NK-92 (cell line): ENCODE measurements around the gene CELF1.

Source experiments
- DNase-seq: peaks from one replicate; lab custom pipeline; 2025; ENCODE audit not compliant: unreplicated experiment; lab: John Stamatoyannopoulos, UW

Gene CELF1

DNA sequence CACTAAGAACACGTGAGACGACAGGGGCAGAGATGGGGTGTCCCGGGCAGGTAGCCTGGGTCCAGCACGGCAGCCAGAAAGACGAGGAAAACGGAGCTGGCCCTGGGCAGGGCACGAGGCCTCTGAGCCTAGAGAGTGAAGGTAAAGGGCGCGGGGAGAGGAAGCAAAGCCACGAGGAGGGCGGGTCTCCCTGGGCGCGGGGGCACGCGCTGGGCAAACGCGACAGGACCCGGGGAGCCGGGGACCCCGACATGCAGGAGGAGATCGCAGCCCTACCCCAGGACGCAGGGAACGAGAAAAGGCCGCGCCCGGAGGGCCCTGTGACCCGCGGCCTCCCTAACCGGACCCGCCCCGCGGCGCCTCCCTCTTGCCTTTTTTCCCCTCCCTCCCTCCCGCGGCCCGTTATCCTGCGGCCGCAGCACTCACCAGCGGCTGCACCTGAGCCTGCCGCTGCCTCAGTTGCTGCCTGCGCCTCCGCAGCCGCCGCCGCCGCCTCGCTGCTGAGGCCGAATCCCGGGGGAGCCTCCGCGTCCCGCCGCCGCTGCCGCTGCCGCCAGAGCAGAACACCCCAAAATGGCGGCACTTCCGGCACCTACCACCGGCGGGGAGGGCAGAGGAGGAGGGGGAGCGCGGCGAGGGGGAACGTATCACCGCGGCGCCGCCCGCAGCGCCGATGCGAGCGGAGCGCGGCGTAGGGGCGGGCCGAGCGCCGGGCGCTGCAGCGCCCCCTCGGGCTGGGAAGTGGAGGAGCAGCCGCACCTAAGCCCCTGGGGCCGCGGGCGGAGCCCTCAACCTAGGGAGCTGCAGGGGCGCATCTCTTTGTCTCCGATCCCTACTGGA is at the start of gene CELF1:
TSS of gene CELF1 (minus strand) at position 567 of the 840 bp plus-strand sequence. CDS start 53,609 bp downstream, outside the sequence.
- peak; percentile 28 for DNase-seq

GRCh38 chr11:47599902-47600301 is 47.0 kb upstream of the CELF1 start:
- DNase-seq, result no peak

- DNase-seq, result no peak
Measured at GRCh38 chr11:47595967-47596366, 43.0 kb upstream of the CELF1 start.

- DNase-seq, result no peak
Measured at GRCh38 chr11:47595029-47595428, 42.1 kb upstream of the CELF1 start.

GRCh38 chr11:47593934-47594855 is 41.3 kb upstream of the CELF1 start, which contains the start of gene C1QTNF4:
Gene C1QTNF4, minus strand, starts transcription at chr11:47594411. Its CDS starts 3,601 bp downstream, at chr11:47590810.
- DNase-seq, result no peak

- no peak for DNase-seq
Measured at GRCh38 chr11:47593492-47593933, 40.6 kb upstream of the CELF1 start.

GRCh38 chr11:47592970-47593369 is 40.0 kb upstream of the CELF1 start:
- no peak for DNase-seq

GRCh38 chr11:47592251-47592650 is 39.3 kb upstream of the CELF1 start:
- no peak for DNase-seq

GRCh38 chr11:47591764-47592163 is 38.8 kb upstream of the CELF1 start:
- DNase-seq, result no peak

DNA sequence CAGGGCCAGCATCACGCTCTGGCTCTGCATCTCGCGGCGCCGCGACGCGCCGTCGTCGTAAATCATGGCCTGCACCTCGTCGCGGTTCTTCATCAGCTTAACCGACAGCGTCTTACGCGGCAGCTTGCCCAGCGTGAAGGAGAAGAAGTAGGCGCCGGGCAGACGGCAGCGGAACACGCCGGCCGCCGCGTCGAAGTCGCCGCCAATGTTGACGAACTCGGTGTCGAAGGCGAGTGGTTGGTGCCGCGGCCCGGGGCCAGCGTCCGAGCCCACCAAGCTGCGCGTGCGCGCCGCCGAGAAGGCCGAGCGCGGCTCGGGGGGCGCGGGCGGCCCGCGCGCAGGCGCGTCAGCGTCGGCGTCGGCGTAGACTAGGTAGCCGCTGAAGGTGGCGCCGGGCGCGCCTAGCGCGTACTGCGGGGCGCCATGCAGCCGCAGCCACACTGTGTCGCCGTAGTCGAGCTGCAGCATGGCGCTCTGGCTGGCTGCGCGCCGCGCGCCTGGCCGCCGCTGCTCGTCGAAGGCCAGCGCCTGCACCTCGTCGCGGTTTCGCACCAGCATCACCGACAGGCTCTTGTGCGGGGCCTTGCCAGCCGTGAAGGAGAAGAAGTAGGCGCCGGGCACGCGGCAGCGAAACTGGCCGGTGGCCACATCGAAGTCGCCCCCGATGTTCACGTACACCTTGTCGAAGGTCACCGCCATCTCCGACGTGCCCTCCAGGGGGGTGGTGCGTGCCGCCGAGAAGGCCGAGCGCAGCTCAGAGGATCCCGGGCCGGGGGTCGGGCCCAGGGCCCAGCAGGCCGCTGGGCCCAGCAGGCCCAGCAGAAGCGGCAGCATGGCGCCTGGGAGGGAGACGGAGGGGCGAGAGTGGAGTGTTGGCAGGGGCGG is 37.3 kb upstream of the CELF1 start:
- DNase-seq, result no peak

GRCh38 chr11:47589584-47589976 is 36.6 kb upstream of the CELF1 start:
- no peak for DNase-seq

GRCh38 chr11:47589118-47589517 is 36.2 kb upstream of the CELF1 start:
- DNase-seq, result no peak

DNA sequence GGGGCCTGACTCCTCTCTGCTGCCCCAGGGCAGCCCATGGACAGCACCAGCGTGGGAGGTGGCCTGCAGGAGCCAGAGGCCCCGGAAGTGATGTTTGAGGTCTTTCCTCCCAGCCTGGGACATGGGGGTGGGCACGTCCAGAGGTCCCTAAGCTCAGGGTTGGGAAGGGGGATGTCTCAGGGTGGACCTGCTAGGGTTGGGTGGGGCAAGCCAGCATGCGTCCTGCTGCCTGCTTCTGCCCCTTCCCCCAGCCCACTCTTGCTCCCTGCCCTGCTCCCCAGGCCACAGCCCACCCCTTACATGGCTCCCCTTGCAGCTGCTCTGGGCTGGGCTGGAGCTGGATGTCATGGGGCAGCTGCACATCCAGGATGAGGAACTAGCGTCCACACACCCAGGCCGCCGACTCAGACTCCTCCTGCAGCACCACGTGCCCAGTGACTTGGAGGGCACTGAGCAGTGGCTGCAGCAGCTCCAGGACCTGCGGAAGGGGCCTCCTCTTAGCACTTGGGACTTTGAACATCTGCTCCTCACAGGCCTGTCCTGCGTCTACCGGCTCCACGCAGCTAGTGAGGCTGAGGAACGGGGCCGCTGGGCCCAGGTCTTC is 34.9 kb upstream of the CELF1 start:
- no peak for DNase-seq

- DNase-seq, result no peak
Measured at GRCh38 chr11:47587039-47587716, 34.2 kb upstream of the CELF1 start.

DNA sequence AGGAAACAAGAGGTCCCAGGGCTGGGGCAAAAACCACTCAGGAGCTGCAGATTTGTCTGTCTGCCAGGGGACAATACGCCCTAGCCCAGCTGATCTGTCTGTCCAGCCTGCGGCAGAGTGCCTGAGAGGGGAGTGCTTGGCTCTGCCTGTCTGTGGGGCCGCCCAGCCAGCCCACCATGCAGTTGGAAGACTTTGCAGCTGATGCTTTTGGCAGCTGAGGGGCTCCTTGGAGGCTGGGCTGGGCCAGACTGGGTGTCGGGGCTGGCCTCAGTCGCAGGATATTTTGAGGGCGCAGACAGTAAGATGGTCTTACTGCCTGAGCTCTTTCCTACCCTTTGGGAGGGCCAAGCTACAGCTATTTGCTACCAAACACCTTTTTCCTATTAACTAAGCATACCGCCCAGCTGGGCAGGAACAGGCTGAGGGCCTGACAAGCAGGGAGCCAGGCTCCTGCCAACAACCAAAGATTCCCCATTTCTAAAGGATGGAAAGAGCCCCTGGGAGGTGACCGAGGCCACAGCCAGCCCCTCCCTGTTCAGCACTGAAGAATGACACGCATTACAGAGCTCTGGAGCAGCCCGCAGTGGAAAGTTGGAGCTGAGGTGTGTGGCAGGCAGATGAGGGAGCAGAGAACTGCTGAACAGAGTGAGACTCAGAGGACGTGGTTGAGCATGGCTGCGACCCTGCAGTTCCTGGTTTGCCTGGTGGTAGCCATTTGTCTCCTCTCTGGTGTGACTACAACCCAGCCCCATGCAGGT is 33.3 kb upstream of the CELF1 start, which contains the start of gene FAM180B:
TSS of gene FAM180B (plus strand) at position 581 of the 758 bp plus-strand sequence. CDS start at position 672, 91 bp downstream.
- no peak for DNase-seq

- DNase-seq, result no peak
Measured at GRCh38 chr11:47583844-47584243, 30.9 kb upstream of the CELF1 start.

- DNase-seq, result peak; percentile 31
Measured at GRCh38 chr11:47578524-47579494, 25.9 kb upstream of the CELF1 start, which contains the start of the genes KBTBD4 and NDUFS3. Gene KBTBD4, minus strand, starts transcription at chr11:47578970. Its CDS starts 19 bp downstream, at chr11:47578951. Gene NDUFS3, plus strand, starts transcription at chr11:47579074. Its CDS starts 18 bp downstream, at chr11:47579092.
